GM18505 (cell line): ENCODE results near the gene CANT1.

ENCODE experiments used
- ATAC-seq: cut with Tn5 transposase; IDR thresholded peaks from one replicate; pipeline ENCODE4 v1.9.1; 2021; ENCODE audit not compliant: unreplicated experiment
- POLR2A ChIP-seq: IDR thresholded peaks from 4 replicates; pipeline ENCODE4 v1.6.1; 2011; ENCODE audit warnings: borderline replicate concordance; ENCODE audit not compliant: insufficient read depth, insufficient read length; ENCODE audit errors: extremely low read depth

The CANT1 gene

DNA sequence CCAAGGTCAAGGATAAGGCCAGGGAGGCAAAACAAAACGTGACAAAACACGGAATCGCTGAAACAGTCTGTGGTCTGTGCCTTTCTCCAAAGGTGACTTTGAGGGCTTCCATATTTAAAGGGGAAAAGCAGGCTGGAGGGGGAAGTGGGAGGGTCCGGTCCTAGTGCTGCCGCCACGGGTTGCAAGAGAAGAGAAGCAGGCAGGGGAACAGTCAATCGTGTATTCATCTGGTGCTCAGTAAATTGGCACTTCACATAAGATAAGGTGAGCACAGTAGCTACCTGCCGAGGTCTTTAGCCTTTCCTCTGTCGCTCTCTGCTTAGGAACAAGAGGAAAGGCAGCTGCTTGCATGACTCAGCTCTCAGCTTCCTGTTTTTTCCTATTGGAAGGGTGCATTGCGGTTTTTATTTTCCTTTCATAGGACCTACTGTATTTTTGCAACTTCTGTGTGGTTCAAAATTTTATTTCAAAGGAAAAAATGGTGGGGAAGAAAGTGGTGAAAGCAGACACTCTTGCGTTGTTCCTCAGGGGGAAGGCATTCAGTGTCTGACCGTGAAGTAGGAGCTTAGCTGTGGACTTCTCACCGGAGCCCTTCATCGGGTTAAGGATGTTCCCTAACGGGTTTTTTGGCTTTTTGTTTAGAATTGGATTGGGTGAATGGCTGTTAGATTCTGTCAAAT is 22.8 kb downstream of the CANT1 start:
- no peak for TF ChIP-seq POLR2A
- ATAC-seq = no peak

DNA sequence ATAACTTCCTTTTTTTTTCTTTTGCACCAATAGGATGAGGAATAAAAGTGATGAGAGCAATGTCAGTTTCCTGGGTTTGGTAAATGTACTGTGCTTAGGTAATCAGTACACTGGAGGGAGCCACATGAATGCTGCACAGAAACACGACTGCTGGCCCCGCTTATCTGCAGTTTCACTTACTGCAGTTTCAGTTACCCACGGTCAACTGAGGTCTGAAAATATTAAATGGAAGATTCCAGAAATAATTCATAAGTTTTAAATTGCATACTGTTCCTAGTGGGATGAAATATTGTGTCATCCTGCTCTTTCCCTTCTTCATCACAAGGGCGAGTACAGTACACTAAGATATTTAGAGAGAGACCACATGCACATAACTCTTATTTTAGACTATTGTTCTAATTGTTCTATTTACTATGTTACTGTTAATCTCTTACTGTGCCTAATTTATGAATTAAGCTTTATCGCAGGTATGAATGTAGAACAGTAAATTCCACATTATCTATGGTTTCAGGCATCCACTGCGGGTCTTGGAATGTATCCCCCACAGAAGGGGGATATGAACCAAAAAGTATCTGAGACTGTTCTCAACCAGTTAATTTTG is 23.4 kb downstream of the CANT1 start:
- ATAC-seq = no peak
- no peak for TF ChIP-seq POLR2A

DNA sequence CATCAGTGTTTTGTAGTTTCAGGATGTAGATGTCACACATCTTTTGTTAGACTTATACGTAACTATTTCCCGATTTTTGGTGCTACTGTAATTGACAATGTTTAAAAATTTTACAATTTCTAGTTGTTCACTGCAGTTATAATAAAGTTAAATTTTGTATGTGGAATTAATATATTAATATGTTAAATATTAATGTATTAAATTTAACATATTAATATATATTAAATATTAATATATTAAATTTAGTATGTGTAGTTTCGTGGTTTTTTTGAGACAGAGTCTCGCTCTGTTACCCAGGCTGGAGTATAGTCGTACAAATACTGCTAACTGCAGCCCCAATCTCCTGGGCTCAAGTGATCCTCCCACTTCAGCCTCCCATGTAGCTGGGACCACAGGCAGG is 24.2 kb downstream of the CANT1 start:
- TF ChIP-seq POLR2A = no peak
- no peak for ATAC-seq

DNA sequence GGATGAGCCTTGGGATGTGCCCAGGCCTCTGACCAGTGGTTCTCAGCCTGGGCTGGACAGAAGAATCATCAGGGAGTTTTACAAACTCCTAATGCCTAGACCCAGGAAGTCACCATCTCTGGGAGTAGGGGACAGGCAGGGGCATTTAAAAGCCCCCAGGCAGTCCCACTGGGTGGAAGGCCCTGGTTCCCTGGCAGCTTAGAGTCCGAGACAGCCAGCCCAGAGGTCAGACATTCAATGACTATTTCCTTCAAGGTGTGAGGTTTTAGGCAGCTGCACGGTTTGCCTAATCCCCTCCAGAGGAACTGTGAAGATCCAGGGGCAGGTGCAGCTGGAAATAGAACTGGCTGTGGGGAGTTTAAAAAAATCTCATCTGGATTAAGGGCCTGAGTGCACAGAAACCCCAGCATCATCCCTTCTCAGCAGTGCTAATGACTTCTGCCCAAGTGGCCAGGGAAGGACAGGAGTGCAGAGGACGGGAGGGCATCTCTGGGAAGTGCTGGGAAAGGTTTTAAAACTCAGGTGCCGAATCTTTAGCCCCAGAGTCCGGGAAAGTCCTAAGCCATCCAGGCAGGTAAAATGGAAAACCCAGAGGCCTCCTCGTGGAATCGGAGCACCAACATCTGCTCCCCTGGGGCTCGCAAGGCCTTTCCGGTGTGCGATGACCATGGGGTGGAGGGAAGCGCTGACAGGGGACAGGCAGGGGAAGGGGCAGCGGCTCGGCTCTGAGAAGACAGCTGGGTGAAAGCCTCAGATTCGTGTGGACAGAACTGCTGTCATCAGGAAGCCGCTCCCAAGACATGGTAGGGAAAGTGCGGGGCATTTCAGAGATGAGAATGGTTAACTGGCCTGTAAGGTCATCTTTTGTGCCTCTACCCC is 28.3 kb downstream of the CANT1 start:
- ATAC-seq = no peak
- no peak for TF ChIP-seq POLR2A

DNA sequence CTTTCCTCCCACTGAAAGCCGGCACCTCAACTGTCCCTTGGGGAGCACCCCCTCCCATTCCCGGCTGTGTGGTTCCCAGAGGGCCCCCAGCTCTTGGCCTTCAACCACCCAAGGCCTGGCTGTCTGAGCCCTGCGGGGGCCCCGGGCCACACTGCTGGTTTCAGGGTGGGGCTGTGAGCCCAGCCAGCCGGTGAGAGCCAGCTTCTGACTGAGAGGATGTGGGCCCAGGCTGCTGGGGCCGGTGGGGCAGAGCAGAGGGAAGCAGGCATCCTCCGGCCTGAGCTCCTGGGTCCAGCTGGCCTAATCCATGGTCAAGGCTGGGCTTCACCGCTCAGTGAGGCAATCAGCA is 29.0 kb downstream of the CANT1 start:
- no peak for ATAC-seq
- TF ChIP-seq POLR2A = no peak

DNA sequence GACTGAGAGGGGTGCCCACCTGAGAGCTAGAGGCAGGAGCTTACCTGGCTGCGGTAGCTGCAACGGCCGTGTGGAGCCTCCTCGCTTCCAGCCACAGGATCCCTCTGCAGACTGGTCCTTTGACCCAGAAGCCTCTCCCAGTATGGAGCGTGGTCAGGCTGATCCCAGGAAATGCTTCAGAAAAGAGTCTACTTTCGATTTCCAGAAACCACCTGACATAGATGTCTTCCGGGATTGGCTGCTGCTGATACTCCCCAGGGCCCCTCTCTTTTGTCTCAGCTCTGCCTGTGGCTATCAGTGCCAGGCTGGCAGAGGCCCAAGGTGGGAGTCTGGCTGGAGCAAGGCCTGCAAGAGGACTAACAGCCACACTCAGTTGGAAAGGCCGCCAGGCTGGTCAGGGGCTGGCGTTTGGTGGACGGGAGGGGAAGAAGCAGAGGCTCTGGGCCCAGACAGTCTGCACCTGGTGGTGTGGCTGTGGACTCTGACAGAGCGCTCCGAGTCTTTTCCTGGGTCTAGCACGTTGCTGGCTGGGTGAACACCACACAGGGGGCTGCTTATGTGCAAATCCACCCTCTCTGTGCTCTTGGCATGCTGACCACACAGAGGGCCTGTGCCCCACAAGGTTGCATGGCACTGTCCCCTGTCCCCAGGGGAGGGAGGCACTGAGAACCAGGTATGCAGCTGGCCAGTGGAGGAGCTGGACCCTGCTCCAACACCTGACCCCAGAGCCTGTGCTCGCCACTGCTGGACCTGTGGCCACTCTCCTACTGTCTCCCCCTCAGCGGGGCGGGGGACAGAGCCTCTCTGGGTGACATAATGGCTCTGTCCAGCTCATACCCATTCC is 29.6 kb downstream of the CANT1 start, which contains the start of gene LGALS3BP:
Gene LGALS3BP (minus strand): TSS at position 144 of the 844 bp plus-strand sequence. CDS start 2,732 bp downstream, outside the sequence.
- no peak for ATAC-seq
- no peak for TF ChIP-seq POLR2A

DNA sequence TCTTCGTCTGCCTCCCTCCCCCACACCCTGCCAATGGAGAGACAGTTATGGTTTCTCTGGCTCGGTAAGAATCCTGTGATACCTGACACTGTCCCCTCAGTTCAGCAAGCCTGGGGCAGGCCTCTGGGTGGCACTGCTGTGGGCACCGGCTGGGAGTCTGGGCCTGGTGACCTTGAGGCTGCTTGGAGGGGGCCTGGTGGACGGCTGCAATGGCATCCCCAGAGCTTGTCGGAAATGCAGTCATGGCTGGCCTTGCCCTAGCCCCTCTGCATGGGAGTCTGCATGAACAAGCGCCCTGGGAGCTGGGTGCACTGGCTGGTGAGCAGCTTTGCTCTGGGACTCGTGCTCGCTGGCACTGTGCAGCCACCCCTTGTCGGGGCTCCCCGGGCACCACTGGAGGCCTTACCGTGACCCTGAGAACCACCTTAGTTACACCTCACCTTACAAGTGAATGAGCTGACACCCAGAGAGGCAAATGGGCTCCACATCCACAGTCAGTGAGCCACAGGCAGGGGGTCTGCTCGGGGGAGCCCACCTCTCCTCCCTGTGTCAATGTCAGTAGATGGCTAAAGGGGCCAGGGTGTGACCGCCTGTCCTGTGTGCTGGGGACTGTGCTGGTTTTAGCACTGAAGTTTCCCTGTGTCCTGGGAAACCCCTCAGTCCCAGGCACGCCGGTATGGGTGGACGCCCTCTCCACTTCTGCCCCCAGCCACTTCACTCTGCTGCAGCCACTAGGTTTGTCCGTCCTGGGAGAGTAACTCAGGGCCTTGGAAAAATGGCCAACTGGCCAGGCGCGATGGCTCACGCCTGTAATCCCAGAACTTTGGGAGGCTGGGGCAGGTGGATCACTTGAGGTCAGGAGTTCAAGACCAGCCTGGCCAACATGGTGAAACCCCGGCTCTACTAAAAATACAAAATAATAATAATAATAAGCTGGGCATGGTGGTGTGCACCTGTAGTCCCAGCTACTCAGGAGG is 31.3 kb downstream of the CANT1 start:
- no peak for ATAC-seq
- TF ChIP-seq POLR2A = no peak

DNA sequence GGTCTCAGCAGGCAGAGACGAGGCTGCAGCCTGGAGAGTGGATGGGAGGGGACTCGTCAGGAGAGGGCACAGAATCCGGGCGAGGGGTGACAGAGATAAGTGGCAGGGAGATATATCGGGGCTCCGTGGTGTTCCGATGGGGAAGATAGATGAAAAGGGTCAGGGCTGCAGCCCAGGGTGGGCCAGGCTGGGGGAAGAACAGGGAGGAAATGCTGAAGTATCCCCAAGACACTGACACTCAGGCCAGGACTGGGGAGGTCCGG is 32.0 kb downstream of the CANT1 start:
- no peak for ATAC-seq
- TF ChIP-seq POLR2A = no peak

DNA sequence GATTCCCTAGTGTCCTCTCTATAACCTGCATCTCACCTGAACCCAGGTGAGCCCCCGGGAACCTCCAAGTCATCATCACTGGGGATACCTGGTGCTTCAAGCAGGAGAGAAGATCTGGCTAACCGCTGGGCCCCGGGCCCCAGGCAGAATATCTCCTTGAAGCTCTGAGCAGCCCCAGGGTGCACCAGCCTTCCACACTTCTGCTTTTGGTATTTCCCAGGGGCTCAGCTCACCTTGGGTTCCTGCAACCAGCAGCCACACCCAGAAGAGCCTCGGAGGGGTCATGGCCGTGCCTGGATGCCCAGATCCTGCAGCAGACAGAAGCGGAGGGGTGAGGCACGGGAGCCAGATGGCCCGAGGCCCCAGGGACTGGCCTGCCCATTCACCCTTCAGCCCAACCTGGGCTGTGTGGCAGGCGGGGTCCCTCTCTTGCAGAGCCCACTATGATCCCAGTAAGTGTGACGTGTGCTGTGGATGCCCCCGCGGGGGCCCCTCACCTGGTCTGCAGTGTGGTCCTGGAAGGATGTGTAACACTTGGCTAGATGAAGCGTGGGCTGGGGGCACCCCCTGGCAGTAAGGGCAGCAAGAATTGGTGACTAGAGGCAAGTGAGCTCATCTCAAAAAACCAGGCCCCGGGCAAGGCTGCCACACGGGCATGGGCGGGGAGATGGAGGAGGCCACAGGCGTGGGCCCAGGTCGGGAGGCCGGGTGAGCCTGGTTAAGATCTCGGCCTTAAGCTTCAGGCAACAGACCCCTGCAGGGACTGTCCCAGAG is 32.5 kb downstream of the CANT1 start:
- TF ChIP-seq POLR2A = no peak
- no peak for ATAC-seq

DNA sequence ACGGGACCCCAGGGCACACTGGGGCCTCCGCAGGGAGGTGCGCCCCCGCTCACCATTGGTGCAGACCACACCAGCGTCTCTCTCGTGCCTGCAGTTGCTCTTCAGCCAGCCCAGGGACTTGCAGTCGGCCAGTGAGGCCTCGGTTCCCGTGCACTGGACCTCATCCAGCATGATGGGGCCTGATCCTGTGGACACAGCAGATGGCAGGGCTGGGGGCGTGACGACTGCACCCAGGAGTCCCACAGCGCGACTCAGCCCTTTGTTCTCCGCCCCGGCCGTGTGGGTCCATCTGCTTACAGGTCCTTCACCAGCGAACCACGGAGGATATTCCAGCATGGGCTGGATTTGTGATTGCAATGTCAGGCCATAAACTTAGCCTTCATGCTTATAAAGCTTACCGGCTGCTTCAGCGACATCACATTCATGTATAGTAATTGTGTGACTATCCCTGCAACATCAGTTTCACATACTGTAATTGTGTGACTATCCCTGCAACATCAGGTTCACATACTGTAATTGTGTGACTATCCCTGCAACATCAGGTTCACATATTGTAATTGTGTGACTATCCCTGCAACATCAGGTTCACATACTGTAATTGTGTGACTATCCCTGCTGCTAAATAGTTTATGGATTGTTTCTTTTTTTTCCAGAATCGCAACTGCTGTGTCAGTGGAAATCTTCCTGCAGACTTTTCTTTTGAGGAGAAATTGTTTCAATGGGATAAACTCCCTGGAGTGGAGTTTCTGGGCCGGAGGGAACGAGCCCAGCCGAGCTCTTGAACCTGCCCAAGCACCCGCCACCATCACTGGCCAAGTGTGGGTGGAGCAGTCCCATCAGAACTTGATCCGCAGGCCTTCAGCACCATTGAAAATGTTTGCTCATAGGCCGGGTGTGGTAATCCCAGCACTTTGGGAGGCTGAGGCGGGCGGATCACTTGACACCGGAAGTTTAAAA is 34.7 kb downstream of the CANT1 start:
- no peak for ATAC-seq
- TF ChIP-seq POLR2A = no peak
